Mesendoderm (in vitro differentiated cells): ENCODE data around the gene ULBP2.

Experiments used
- DNase-seq: peaks from one replicate; pipeline ENCODE4 v3.0.0; 2013
- H2AK5ac ChIP-seq: 2 replicates; pipeline ENCODE4 v1.6.1; 2013; ENCODE audit warnings: low read length, inconsistent platforms
- H2BK120ac ChIP-seq: 2 replicates; pipeline ENCODE4 v1.6.1; 2013; ENCODE audit warnings: low read depth, mild to moderate bottlenecking, low read length, moderate library complexity, mixed read lengths
- H2BK15ac ChIP-seq: replicated peaks from 2 replicates; pipeline ENCODE4 v1.6.1; 2013; ENCODE audit warnings: low read depth, mild to moderate bottlenecking, moderate library complexity
- H2BK5ac ChIP-seq: 2 replicates; pipeline ENCODE4 v1.6.1; 2013; ENCODE audit warnings: low read length, inconsistent platforms
- H3K18ac ChIP-seq: 2 replicates; pipeline ENCODE4 v1.6.1; 2013; ENCODE audit warnings: mild to moderate bottlenecking, low read length, mixed read lengths
- H3K23ac ChIP-seq: one replicate; pipeline ENCODE4 v1.6.1; 2013; ENCODE audit warnings: low read length
- H3K27ac ChIP-seq: 2 replicates; pipeline ENCODE4 v1.5.1; 2013; ENCODE audit warnings: low read depth, mild to moderate bottlenecking, inconsistent platforms, low read length, moderate library complexity
- H3K27me3 ChIP-seq: 2 replicates; pipeline ENCODE4 v1.6.1; 2013; ENCODE audit warnings: low read length, control low read depth, mild to moderate bottlenecking, inconsistent platforms; ENCODE audit not compliant: insufficient read depth, poor library complexity
- H3K36me3 ChIP-seq: 2 replicates; pipeline ENCODE4 v1.6.1; 2013; ENCODE audit warnings: low read length, inconsistent platforms; ENCODE audit not compliant: control insufficient read depth, insufficient read depth
- H3K4ac ChIP-seq: one replicate; pipeline ENCODE4 v1.6.1; 2013; ENCODE audit warnings: low read depth, mild to moderate bottlenecking, low read length, moderate library complexity
- H3K4me1 ChIP-seq: 2 replicates; pipeline ENCODE4 v1.6.1; 2013; ENCODE audit warnings: low read depth, low read length, inconsistent platforms; ENCODE audit not compliant: control insufficient read depth
- H3K4me2 ChIP-seq: 2 replicates; pipeline ENCODE4 v1.6.1; 2013; ENCODE audit warnings: low read length
- H3K4me3 ChIP-seq: 2 replicates; pipeline ENCODE4 v1.5.1; 2013; ENCODE audit warnings: mild to moderate bottlenecking, low read length
- H3K56ac ChIP-seq: one replicate; pipeline ENCODE4 v1.6.1; 2013; ENCODE audit warnings: low read length
- H3K79me1 ChIP-seq: 2 replicates; pipeline ENCODE4 v1.6.1; 2013; ENCODE audit warnings: low read length, inconsistent platforms
- H3K79me2 ChIP-seq: 2 replicates; pipeline ENCODE4 v1.6.1; 2013; ENCODE audit warnings: mild to moderate bottlenecking, low read length; ENCODE audit not compliant: control insufficient read depth, insufficient read depth
- H3K9ac ChIP-seq: 2 replicates; pipeline ENCODE4 v1.6.1; 2013; ENCODE audit warnings: low read length, inconsistent platforms
- H4K5ac ChIP-seq: one replicate; pipeline ENCODE4 v1.6.1; 2013; ENCODE audit warnings: low read length
- H4K8ac ChIP-seq: one replicate; pipeline ENCODE4 v1.6.1; 2013; ENCODE audit warnings: low read depth, mild to moderate bottlenecking, control low read depth, low read length, moderate library complexity
- WGBS: extraction: QIAGEN DNeasy Blood & Tissue Kit; methylation state at CpG from one replicate; pipeline ENCODE4 v1.1.7; 2013; ENCODE audit warnings: low lambda C conversion rate, missing lambda C conversion rate; ENCODE audit not compliant: insufficient coverage; ENCODE audit errors: extremely low coverage; 5-methylcytosine and 5-hydroxymethylcytosine counted together

The ULBP2 gene

GRCh38 chr6:149923327-149923986 is 18.4 kb upstream of the ULBP2 start:
- no peaks in the 10 kb centered on the region for H3K79me1 ChIP-seq
- H3K4me3 ChIP-seq: no peak overlapping the region
- H2BK120ac ChIP-seq: no peak overlapping the region
- H3K27me3 ChIP-seq: peaks cover 33% of the 10 kb centered on the region
- DNase-seq: no peak
- H3K79me2 ChIP-seq: no peaks in the 10 kb centered on the region
- H3K23ac ChIP-seq: no peak overlapping the region
- H3K56ac ChIP-seq: no peak overlapping the region
- H3K4ac ChIP-seq: no peak overlapping the region
- WGBS: no CpG with 5 or more reads among the region's 33 CpGs
- no peak overlapping the region for H4K8ac ChIP-seq
- H3K36me3 ChIP-seq: no peaks in the 10 kb centered on the region
- no peak overlapping the region for H2BK15ac ChIP-seq
- no peak overlapping the region for H3K27ac ChIP-seq
- peak overlapping the region; percentile 1 for H3K4me2 ChIP-seq
- no peaks in the 10 kb centered on the region for H3K4me1 ChIP-seq
- no peak overlapping the region for H3K9ac ChIP-seq
- H3K18ac ChIP-seq: no peak overlapping the region
- H4K5ac ChIP-seq: no peak overlapping the region
- H2BK5ac ChIP-seq: no peak overlapping the region
- no peak overlapping the region for H2AK5ac ChIP-seq

- no peak overlapping the region for H3K4me2 ChIP-seq
- H3K4ac ChIP-seq: no peak overlapping the region
- DNase-seq: no peak
- no peak overlapping the region for H2BK15ac ChIP-seq
- no peak overlapping the region for H2BK5ac ChIP-seq
- no peak overlapping the region for H2BK120ac ChIP-seq
- H3K9ac ChIP-seq: no peak overlapping the region
- no peaks in the 10 kb centered on the region for H3K36me3 ChIP-seq
- H3K79me1 ChIP-seq: no peaks in the 10 kb centered on the region
- H3K27ac ChIP-seq: no peak overlapping the region
- no peaks in the 10 kb centered on the region for H3K79me2 ChIP-seq
- H4K8ac ChIP-seq: no peak overlapping the region
- no CpG with 5 or more reads among the region's 9 CpGs for WGBS
- H4K5ac ChIP-seq: no peak overlapping the region
- no peak overlapping the region for H3K4me3 ChIP-seq
- H2AK5ac ChIP-seq: no peak overlapping the region
- H3K27me3 ChIP-seq: peaks cover 33% of the 10 kb centered on the region
- H3K23ac ChIP-seq: no peak overlapping the region
- no peak overlapping the region for H3K56ac ChIP-seq
- no peaks in the 10 kb centered on the region for H3K4me1 ChIP-seq
- no peak overlapping the region for H3K18ac ChIP-seq
Measured at GRCh38 chr6:149924206-149924932, 17.4 kb upstream of the ULBP2 start.

- no peak overlapping the region for H3K23ac ChIP-seq
- no peak overlapping the region for H4K8ac ChIP-seq
- H3K9ac ChIP-seq: no peak overlapping the region
- H2BK120ac ChIP-seq: no peak overlapping the region
- H3K56ac ChIP-seq: no peak overlapping the region
- H4K5ac ChIP-seq: no peak overlapping the region
- no peak for DNase-seq
- H3K18ac ChIP-seq: no peak overlapping the region
- no peak overlapping the region for H2BK15ac ChIP-seq
- no peaks in the 10 kb centered on the region for H3K4me1 ChIP-seq
- H3K79me1 ChIP-seq: no peaks in the 10 kb centered on the region
- no peaks in the 10 kb centered on the region for H3K36me3 ChIP-seq
- no CpG with 5 or more reads among the region's 4 CpGs for WGBS
- H2BK5ac ChIP-seq: no peak overlapping the region
- H3K27ac ChIP-seq: no peak overlapping the region
- H2AK5ac ChIP-seq: no peak overlapping the region
- H3K79me2 ChIP-seq: no peaks in the 10 kb centered on the region
- no peak overlapping the region for H3K4me3 ChIP-seq
- no peak overlapping the region for H3K4ac ChIP-seq
- peaks cover 33% of the 10 kb centered on the region for H3K27me3 ChIP-seq
- no peak overlapping the region for H3K4me2 ChIP-seq
Measured at GRCh38 chr6:149924933-149925252, 16.9 kb upstream of the ULBP2 start.

GRCh38 chr6:149925253-149925973 is 16.4 kb upstream of the ULBP2 start:
- Histone ChIP-seq H4K5ac (no peak overlapping the region), H2BK15ac (no peak overlapping the region), H3K4me1 (no peaks in the 10 kb centered on the region), H2BK120ac (no peak overlapping the region), H4K8ac (no peak overlapping the region), H3K56ac (peak overlapping the region; percentile 67), H3K4me3 (no peak overlapping the region), H3K4ac (no peak overlapping the region), H2AK5ac (no peak overlapping the region), H2BK5ac (no peak overlapping the region), H3K79me2 (no peaks in the 10 kb centered on the region), H3K9ac (peak overlapping the region; percentile 56), H3K27ac (no peak overlapping the region), H3K36me3 (no peaks in the 10 kb centered on the region), H3K27me3 (peaks cover 33% of the 10 kb centered on the region), H3K4me2 (peak overlapping the region; percentile 50), H3K18ac (no peak overlapping the region), H3K23ac (no peak overlapping the region), H3K79me1 (no peaks in the 10 kb centered on the region)
- no peak for DNase-seq
- no CpG with 5 or more reads among the region's 34 CpGs for WGBS

- Histone ChIP-seq H3K79me1 (no peaks in the 10 kb centered on the region), H3K18ac (no peak overlapping the region), H4K8ac (no peak overlapping the region), H3K27me3 (peaks cover 29% of the 10 kb centered on the region), H3K79me2 (no peaks in the 10 kb centered on the region), H3K4ac (no peak overlapping the region), H3K9ac (peak overlapping the region; percentile 56), H4K5ac (no peak overlapping the region), H3K36me3 (no peaks in the 10 kb centered on the region), H2AK5ac (no peak overlapping the region), H3K23ac (no peak overlapping the region), H3K4me3 (no peak overlapping the region), H3K56ac (peak overlapping the region; percentile 67), H3K4me1 (no peaks in the 10 kb centered on the region), H2BK15ac (no peak overlapping the region), H2BK5ac (no peak overlapping the region), H3K4me2 (peak overlapping the region; percentile 50), H3K27ac (no peak overlapping the region), H2BK120ac (no peak overlapping the region)
- WGBS: no CpG with 5 or more reads among the region's 31 CpGs
- DNase-seq: peak; percentile 82
Measured at GRCh38 chr6:149925974-149926777, 15.6 kb upstream of the ULBP2 start.
